ENCODE results near the gene BLNK. TPM values are rescaled to one million over a fixed set of nuclear protein-coding genes. Genes with fewer than 3 reads are reported as not detected.

Gene BLNK
- polyA plus RNA-seq, 1 experiment: not detected

DNA sequence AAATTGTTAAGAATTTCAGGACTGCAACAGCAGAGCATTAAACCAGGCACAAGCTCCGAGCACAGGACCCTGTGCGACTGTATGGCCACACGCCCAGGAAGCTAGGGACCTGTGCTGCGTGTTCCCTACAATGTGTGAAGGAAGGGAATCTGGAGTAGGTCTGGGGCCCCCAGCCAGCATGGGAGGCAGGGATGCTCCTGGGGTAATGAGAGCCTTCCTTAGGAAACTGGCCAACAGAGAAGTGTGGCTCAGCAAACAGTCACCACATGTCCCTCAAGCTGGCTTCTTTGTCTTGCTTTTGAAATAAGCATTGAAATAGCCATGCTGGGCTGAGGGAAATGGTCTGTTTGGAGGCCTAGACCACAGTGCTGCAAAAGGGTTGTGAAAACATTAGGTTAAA lies 8.2 kb downstream of the BLNK start:
- Histone ChIP-seq H3K27me3 (ENCODE audit: control insufficient read depth, insufficient read depth, low read length) (no peaks in the 10 kb centered on the region), H3K4me3 (ENCODE audit: low read depth, low read length) (no peak overlapping the region), H3K36me3 (ENCODE audit: control insufficient read depth, insufficient read depth, low read length) (no peaks in the 10 kb centered on the region)
- CTCF ChIA-PET: no interaction called here
- no peak for TF ChIP-seq CTCF (IDR thresholded peaks at IDR 0.05; ENCODE audit: insufficient read depth, low read depth, low read length)
- POLR2A ChIA-PET: no interaction called here
- no peak for DNase-seq (ENCODE audit: low read depth)

- Histone ChIP-seq H3K4me3 (ENCODE audit: low read depth, low read length) (no peak overlapping the region), H3K36me3 (ENCODE audit: control insufficient read depth, insufficient read depth, low read length) (no peaks in the 10 kb centered on the region), H3K27me3 (ENCODE audit: control insufficient read depth, insufficient read depth, low read length) (no peaks in the 10 kb centered on the region)
- DNase-seq (ENCODE audit: low read depth): no peak
- ChIA-PET POLR2A (no interaction called here), CTCF (no interaction called here)
- TF ChIP-seq CTCF (IDR thresholded peaks at IDR 0.05; ENCODE audit: insufficient read depth, low read depth, low read length): no peak
Observed at GRCh38 chr10:96261930-96262329, 9.4 kb downstream of the BLNK start.

DNA sequence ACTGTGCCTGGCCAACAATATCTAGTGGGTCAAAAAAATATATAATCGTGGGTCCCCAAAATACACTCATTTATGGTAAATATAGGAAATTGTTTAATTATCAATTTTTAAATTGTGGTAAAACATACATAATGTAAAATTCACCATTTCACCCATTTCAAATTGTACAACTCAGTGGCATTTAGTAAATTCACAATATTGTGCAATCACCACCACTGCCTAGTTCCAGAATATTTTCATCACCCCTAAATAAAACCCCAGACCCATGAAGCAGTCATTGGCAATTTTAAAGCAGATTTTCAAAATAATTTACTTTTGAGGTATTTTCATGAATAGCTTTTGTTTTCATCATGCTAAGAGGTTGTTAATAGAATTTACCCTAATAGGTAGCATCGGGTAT lies 10.2 kb downstream of the BLNK start:
- no peaks in the 10 kb centered on the region for H3K36me3 ChIP-seq (ENCODE audit: control insufficient read depth, insufficient read depth, low read length)
- no peak overlapping the region for H3K4me3 ChIP-seq (ENCODE audit: low read depth, low read length)
- ChIA-PET CTCF (no interaction called here), POLR2A (no interaction called here)
- no peak for TF ChIP-seq CTCF (IDR thresholded peaks at IDR 0.05; ENCODE audit: insufficient read depth, low read depth, low read length)
- H3K27me3 ChIP-seq (ENCODE audit: control insufficient read depth, insufficient read depth, low read length): no peaks in the 10 kb centered on the region
- DNase-seq (ENCODE audit: low read depth): no peak

DNA sequence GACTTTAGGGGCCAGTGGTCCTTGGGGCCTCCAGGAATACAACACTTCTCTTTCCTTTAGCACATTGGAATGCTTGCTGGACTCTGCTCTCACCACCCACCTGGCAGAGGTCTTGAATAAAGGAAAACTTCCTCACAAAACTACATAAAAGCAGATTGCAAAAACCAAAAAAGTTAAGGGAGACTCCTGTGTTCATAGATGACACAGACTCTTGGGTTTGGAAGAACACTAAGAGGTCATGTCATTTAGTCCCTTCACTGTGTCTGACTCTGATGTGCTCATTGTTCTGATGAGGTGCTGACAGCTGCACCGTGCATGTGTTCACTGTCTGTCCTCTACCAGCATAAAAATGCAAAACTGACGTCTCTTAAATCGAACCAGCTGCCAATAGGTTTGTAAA lies 11.4 kb downstream of the BLNK start:
- Histone ChIP-seq H3K27me3 (ENCODE audit: control insufficient read depth, insufficient read depth, low read length) (no peaks in the 10 kb centered on the region), H3K36me3 (ENCODE audit: control insufficient read depth, insufficient read depth, low read length) (no peaks in the 10 kb centered on the region), H3K4me3 (ENCODE audit: low read depth, low read length) (no peak overlapping the region)
- ChIA-PET CTCF (no interaction called here), POLR2A (no interaction called here)
- DNase-seq (ENCODE audit: low read depth): no peak
- no peak for TF ChIP-seq CTCF (IDR thresholded peaks at IDR 0.05; ENCODE audit: insufficient read depth, low read depth, low read length)

- DNase-seq (ENCODE audit: low read depth): no peak
- H3K36me3 ChIP-seq (ENCODE audit: control insufficient read depth, insufficient read depth, low read length): no peaks in the 10 kb centered on the region
- H3K27me3 ChIP-seq (ENCODE audit: control insufficient read depth, insufficient read depth, low read length): no peaks in the 10 kb centered on the region
- CTCF ChIA-PET: no interaction called here
- H3K4me3 ChIP-seq (ENCODE audit: low read depth, low read length): no peak overlapping the region
- no peak for TF ChIP-seq CTCF (IDR thresholded peaks at IDR 0.05; ENCODE audit: insufficient read depth, low read depth, low read length)
- POLR2A ChIA-PET: no interaction called here
Observed at GRCh38 chr10:96259150-96259549, 12.2 kb downstream of the BLNK start.
